Aorta (tissue), 5 donors: ENCODE results near the gene XXYLT1. TPM values are rescaled to one million over a fixed set of nuclear protein-coding genes. Genes with fewer than 3 reads are reported as not detected.

Experiments
- ATAC-seq: fragments of 200-7000 bp; cut with Tn5 transposase; one replicate; pipeline ENCODE4 v1.9.1; 2022; ENCODE audit warnings: moderate library complexity; ENCODE audit not compliant: low FRiP score
- DNase-seq, 2 donors: peaks; one replicate each; pipeline ENCODE4 v3.0.0-alpha.2; 2020
- H3K27ac ChIP-seq, 2 donors: one replicate each; pipeline ENCODE4 v1.5.1; 2013; ENCODE audit warnings: low read length in 2 of 2, mild to moderate bottlenecking in 2 of 2, moderate library complexity in 2 of 2, control low read depth in 1 of 2, inconsistent platforms in 1 of 2, low read depth in 1 of 2
- H3K27me3 ChIP-seq, 2 donors: one replicate each; pipeline ENCODE4 v1.6.1; 2013; ENCODE audit warnings: control low read depth in 1 of 2, low read length in 1 of 2, mild to moderate bottlenecking in 1 of 2, moderate library complexity in 1 of 2; ENCODE audit not compliant: insufficient read depth in 2 of 2, control insufficient read depth in 1 of 2
- H3K36me3 ChIP-seq, 2 donors: one replicate each; pipeline ENCODE4 v1.6.1; 2013; ENCODE audit warnings: control low read depth in 1 of 2, low read length in 1 of 2, mild to moderate bottlenecking in 1 of 2; ENCODE audit not compliant: insufficient read depth in 2 of 2, control insufficient read depth in 1 of 2
- H3K4me1 ChIP-seq, 2 donors: one replicate each; pipeline ENCODE4 v1.6.1; 2013; ENCODE audit warnings: low read length in 2 of 2, control low read depth in 1 of 2, mild to moderate bottlenecking in 1 of 2, moderate library complexity in 1 of 2; ENCODE audit not compliant: insufficient read depth in 2 of 2, control insufficient read depth in 1 of 2
- H3K4me3 ChIP-seq, 2 donors: one replicate each; pipeline ENCODE4 v1.5.1; 2013; ENCODE audit warnings: low read length in 2 of 2, control low read depth in 1 of 2, mild to moderate bottlenecking in 1 of 2
- H3K9me3 ChIP-seq: one replicate; pipeline ENCODE4 v1.6.1; 2013; ENCODE audit warnings: mild to moderate bottlenecking, low read length; ENCODE audit not compliant: control insufficient read depth
- WGBS, 2 donors: extraction: QIAGEN DNeasy Blood & Tissue Kit; methylation state at CpG; one replicate each; pipeline ENCODE4 v1.1.7; 2013; 5-methylcytosine and 5-hydroxymethylcytosine counted together
- intact Hi-C, 2 donors: fragments of 100-400 bp; cut with DNase I; formaldehyde crosslinking; loops; one replicate each; pipeline versions ENCODE4 v1.14.2 to v1.15.0; 2022
- polyA plus RNA-seq, 2 donors: library from polyadenylated mRNA; stranded (reverse); fragments of 200-250 nt; gene quantifications; one replicate each; pipeline ENCODE4 v1.2.3, GENCODE V29; 2013
- total RNA-seq, 2 donors: library from RNA; stranded (reverse); fragmentation: NEBNext Ultra II Directional; extraction: Animal tissue kit (Norgen Biotek cat#: 25700); gene quantifications; one replicate each; pipeline ENCODE4 v1.2.1, GENCODE V29; 2021
- donor health status: healthy with polysubstance abuse.
- donor health status: Bipolar disorder and iron deficiency.
- donor health status: DM: no; HTN: no; CAD: no.
- donor health status: DM: no; HTN: no; CAD: no.
- donor health status: DM: yes; HTN: yes; CAD: no.

Gene XXYLT1
- total and polyA plus RNA-seq, 4 donors = 2.3 to 15.0 (median 6.9) TPM

DNA sequence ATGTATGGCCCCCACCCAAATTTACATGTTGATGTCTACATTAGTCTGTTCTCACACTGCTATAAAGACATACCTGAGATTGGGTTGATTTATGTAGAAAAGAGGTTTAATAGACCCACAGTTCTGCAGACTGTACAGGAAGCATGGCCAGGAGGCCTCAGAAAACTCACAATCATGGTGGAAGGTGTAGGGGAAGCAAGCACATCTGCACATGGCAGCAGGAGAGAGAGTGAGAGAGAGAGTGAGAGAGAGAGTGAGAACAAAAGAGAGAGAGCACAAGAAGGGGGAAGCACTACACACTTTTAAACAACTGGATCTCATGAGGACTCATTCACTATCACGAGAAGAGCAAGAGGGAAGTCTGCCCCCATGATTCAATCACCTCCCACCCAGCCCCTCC is 130.5 kb downstream of the XXYLT1 start:
- H3K4me1 ChIP-seq = no peaks in the 10 kb centered on the region
- intact Hi-C loops = no loop called here
- WGBS, 2 donors = 93 to 95% methylated on average over 1 of the region's 1 CpG
- H3K4me3 ChIP-seq = no peak overlapping the region
- H3K27me3 ChIP-seq = no peaks in the 10 kb centered on the region
- no peak overlapping the region for H3K27ac ChIP-seq
- peaks cover 2% of the 10 kb centered on the region for H3K9me3 ChIP-seq
- no peak for ATAC-seq
- no peaks in the 10 kb centered on the region for H3K36me3 ChIP-seq
- DNase-seq = no peak

DNA sequence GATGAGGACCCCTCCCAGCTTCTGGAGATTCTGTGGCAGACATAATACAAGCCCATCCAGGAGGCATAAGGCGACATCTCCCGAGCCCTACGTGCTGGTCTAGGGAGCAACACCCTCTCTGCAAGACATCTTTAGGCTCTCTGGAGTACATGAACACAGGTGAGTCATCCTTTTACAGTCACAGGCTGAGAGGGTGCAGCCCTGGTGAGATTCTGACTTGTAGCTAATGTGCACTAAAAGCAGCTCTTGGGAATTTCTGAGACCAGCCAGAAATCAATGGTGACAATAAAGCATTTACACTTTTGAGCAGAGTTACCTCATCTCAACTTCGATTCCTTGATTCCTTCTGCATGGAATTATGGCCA is 131.1 kb downstream of the XXYLT1 start:
- no peaks in the 10 kb centered on the region for H3K36me3 ChIP-seq
- H3K9me3 ChIP-seq = peaks cover 2% of the 10 kb centered on the region
- intact Hi-C loops = no loop called here
- H3K4me1 ChIP-seq = no peaks in the 10 kb centered on the region
- H3K4me3 ChIP-seq = no peak overlapping the region
- no peak for DNase-seq
- WGBS, 2 donors = 95 to 96% methylated on average over 4 of the region's 4 CpGs
- no peaks in the 10 kb centered on the region for H3K27me3 ChIP-seq
- no peak overlapping the region for H3K27ac ChIP-seq
- no peak for ATAC-seq

- DNase-seq = no peak
- WGBS, 2 donors = 87 to 90% methylated on average over 13 of the region's 13 CpGs
- no peaks in the 10 kb centered on the region for H3K4me1 ChIP-seq
- H3K27ac ChIP-seq = no peak overlapping the region
- no peaks in the 10 kb centered on the region for H3K36me3 ChIP-seq
- H3K9me3 ChIP-seq = peaks cover 2% of the 10 kb centered on the region
- intact Hi-C loops = no loop called here
- H3K4me3 ChIP-seq = no peak overlapping the region
- ATAC-seq = no peak
- H3K27me3 ChIP-seq = no peaks in the 10 kb centered on the region
These were observed 131.7 kb downstream of the XXYLT1 start for GRCh38 chr3:195139091-195139875.

DNA sequence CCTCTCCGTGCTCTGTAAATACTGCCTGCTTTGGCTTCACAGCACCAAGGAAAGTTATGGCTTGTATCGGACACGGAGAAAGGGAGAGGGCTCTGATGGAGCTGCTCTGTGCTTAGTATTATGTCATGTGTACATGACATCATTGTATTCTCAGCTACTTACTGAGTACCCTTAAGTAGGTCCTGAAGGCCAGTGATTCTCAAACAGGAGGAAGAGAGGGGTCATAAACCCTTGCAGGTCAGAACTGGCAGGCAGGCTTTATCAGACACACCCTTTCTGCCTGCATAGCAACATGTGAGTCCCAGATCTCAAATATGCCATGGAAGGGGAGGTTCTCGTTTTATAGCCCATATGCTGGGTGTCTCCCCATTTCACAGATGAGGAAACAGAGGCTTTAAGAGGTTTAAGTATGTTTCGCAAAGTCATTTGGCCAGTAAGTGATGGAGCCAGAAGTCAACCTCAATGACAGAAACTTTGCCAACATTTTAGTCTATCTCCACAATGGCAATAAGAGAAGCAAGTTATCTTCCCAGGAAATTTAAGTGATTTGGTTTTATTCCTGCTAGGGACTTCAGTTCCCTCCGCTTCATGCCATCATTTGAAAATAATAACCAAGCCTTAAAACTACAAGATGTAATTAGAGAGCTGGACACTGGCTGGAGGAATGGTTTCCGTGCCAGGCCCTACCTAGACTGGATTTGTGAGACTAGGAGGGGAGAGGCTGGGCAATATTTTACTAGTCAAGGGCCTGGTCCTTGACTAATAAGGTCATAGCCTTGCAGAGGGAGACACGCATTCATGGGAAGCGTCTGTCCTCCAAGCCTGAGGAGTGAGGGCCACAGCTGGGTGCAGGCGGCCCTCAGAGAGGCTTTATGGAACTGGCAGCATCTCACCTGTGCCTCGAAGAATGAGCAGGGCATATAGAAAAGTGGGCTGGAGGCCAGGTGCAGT is 133.0 kb downstream of the XXYLT1 start:
- DNase-seq = no peak

DNA sequence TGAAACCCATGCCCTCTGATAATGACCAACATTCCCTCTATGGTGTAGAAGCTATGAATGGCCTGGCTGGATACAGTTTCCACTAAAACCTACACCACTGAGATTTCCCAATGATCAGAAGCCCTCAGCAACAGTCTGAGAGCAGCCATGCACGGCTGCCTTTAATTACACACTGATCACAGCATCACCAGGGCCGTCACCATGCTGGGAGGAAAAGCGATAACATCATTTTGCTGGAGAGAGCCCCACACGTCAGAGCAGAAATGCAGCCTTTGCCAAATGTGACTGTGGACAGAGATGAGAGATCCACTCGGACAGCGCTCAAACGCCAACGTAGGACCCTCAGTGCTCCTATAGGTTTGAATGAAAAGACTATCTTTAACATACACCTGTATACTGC is 135.0 kb downstream of the XXYLT1 start:
- H3K27ac ChIP-seq = no peak overlapping the region
- no peaks in the 10 kb centered on the region for H3K4me1 ChIP-seq
- intact Hi-C loops = no loop called here
- H3K9me3 ChIP-seq = peaks cover 2% of the 10 kb centered on the region
- no peak for DNase-seq
- H3K4me3 ChIP-seq = no peak overlapping the region
- no peaks in the 10 kb centered on the region for H3K36me3 ChIP-seq
- WGBS, 2 donors = 83 to 90% methylated on average over 8 of the region's 8 CpGs
- H3K27me3 ChIP-seq = no peaks in the 10 kb centered on the region
- no peak for ATAC-seq

More for the DNA sequence above, 133.0 kb downstream of the XXYLT1 start:
- H3K4me1 ChIP-seq = no peaks in the 10 kb centered on the region
- H3K36me3 ChIP-seq = no peaks in the 10 kb centered on the region
- no peak overlapping the region for H3K27ac ChIP-seq
- intact Hi-C loops = no loop called here
- H3K4me3 ChIP-seq = no peak overlapping the region
- peaks cover 2% of the 10 kb centered on the region for H3K9me3 ChIP-seq
- ATAC-seq = no peak
- WGBS, 2 donors = 88 to 95% methylated on average over 11 of the region's 11 CpGs
- no peaks in the 10 kb centered on the region for H3K27me3 ChIP-seq

- no peaks in the 10 kb centered on the region for H3K36me3 ChIP-seq
- H3K4me3 ChIP-seq = no peak overlapping the region
- H3K27ac ChIP-seq = no peak overlapping the region
- H3K4me1 ChIP-seq = no peaks in the 10 kb centered on the region
- no peak for DNase-seq
- 93% methylated on average over 6 of the region's 6 CpGs for WGBS, 2 donors
- intact Hi-C loops = no loop called here
- no peak for ATAC-seq
- no peaks in the 10 kb centered on the region for H3K9me3 ChIP-seq
- H3K27me3 ChIP-seq = no peaks in the 10 kb centered on the region
These were observed 136.5 kb downstream of the XXYLT1 start for GRCh38 chr3:195134431-195134830.

- H3K4me3 ChIP-seq = no peak overlapping the region
- no peaks in the 10 kb centered on the region for H3K27me3 ChIP-seq
- H3K4me1 ChIP-seq = no peaks in the 10 kb centered on the region
- H3K9me3 ChIP-seq = no peaks in the 10 kb centered on the region
- H3K27ac ChIP-seq = no peak overlapping the region
- no peak for DNase-seq
- no peaks in the 10 kb centered on the region for H3K36me3 ChIP-seq
- intact Hi-C loops = no loop called here
- ATAC-seq = no peak
- 86 to 89% methylated on average over 12 of the region's 12 CpGs for WGBS, 2 donors
These were observed 137.5 kb downstream of the XXYLT1 start for GRCh38 chr3:195133462-195133861.

GRCh38 chr3:195133013-195133412 is 137.9 kb downstream of the XXYLT1 start:
- H3K9me3 ChIP-seq = no peaks in the 10 kb centered on the region
- no peak overlapping the region for H3K27ac ChIP-seq

More at GRCh38 chr3:195133013-195133412, 137.9 kb downstream of the XXYLT1 start:
- no peaks in the 10 kb centered on the region for H3K4me1 ChIP-seq
- H3K36me3 ChIP-seq = no peaks in the 10 kb centered on the region
- no peaks in the 10 kb centered on the region for H3K27me3 ChIP-seq
- no peak for ATAC-seq
- H3K4me3 ChIP-seq = no peak overlapping the region
- no peak for DNase-seq
- 84 to 90% methylated on average over 4 of the region's 4 CpGs for WGBS, 2 donors
- intact Hi-C loops = no loop called here
